HL-60 (cell line): ENCODE results near the gene TTC9.

Experiments
- DNase-seq, 2 experiments: peaks; one replicate each; pipeline ENCODE4 v3.0.0-alpha.2; 2010 to 2020; ENCODE audit warnings: low read depth in 1 of 2, low spot score in 1 of 2
- H3K27ac ChIP-seq: fragments of 250-450 bp; sonication (Bioruptor Pico); replicated peaks from 2 replicates; pipeline ENCODE4 v1.5.1; 2020; ENCODE audit warnings: mild to moderate bottlenecking, moderate library complexity
- H3K27me3 ChIP-seq: fragments of 250-450 bp; sonication (Bioruptor Pico); 2 replicates; pipeline ENCODE4 v1.5.1; 2021; ENCODE audit warnings: mild to moderate bottlenecking, moderate library complexity; ENCODE audit not compliant: insufficient read depth, poor library complexity, severe bottlenecking
- H3K4me3 ChIP-seq: replicated peaks from 2 replicates; pipeline ENCODE4 v1.5.1; 2011; ENCODE audit warnings: mild to moderate bottlenecking, control low read depth, low read length; ENCODE audit not compliant: insufficient read depth
- GABPA ChIP-seq: IDR thresholded peaks from 2 replicates; pipeline ENCODE4 v1.6.1; 2012; ENCODE audit warnings: low read depth
- POLR2AphosphoS5 ChIP-seq: IDR thresholded peaks from 2 replicates; pipeline ENCODE4 v1.6.1; 2012; ENCODE audit warnings: low read depth
- SPI1 ChIP-seq: IDR thresholded peaks from 2 replicates; pipeline ENCODE4 v1.6.1; 2012; ENCODE audit warnings: low read depth, mild to moderate bottlenecking, borderline replicate concordance
- long read RNA-seq: library from polyadenylated mRNA; unstranded; transcript quantifications from one replicate; pipeline ENCODE4 v2.0.0, GENCODE V29; 2020
- TF ChIP-seq, protein P1 (sequence below): IDR thresholded peaks from one replicate; pipeline ENCODE4 v1.5.1; 2011; ENCODE audit warnings: low read length, control low read depth, inconsistent platforms; ENCODE audit not compliant: insufficient read depth
- TF ChIP-seq, protein P2 (sequence below): IDR thresholded peaks from 2 replicates; pipeline ENCODE4 v1.6.1; 2012; ENCODE audit warnings: low read depth; ENCODE audit not compliant: insufficient replicate concordance

TTC9 gene
- long read RNA-seq, partial matches to known transcripts: 0 of 2 reads
- long read RNA-seq, other reads (novel, unspliced or antisense): 2 of 2 reads

DNA sequence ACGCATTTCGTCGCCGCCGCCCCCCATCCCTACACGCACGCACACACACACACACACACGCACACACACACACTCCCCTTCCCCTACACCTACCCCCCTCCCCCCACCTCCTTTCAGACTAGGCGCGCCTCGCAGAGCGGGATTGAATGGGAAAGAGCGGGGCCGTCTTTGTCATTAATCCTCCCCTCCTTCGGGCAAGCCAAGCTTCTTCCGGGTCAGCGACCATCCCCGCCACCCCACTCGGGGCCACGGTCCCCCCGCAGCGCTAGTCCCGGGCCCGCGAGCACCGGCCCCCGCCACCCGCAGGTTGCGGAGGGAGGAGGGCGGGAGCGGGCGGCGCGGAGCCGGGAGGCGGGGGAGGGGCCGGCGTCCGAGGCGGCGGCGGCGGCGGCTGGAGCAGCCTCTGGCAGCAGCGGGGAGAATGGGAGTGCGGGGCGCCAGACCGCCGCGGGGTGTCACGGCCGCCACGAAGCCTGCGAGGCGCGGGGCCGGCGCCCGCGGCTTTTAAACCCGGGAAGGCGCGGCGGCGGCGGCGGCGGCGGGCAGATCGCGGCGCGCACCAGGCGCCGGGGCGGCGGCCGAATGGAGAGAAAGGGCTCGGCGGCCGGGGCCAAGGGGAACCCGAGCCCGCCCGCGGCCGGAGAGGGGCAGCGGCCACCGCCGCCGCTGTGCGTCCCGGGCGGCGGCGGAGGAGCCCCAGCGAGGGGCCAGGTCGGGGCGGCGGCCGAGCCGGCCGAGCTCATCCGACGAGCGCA is at the start of gene TTC9:
Gene TTC9 (plus strand): TSS at position 369 of the 755 bp plus-strand sequence. CDS start 214 bp downstream, at position 583.
- H3K27ac ChIP-seq: no peak within 1 kb of the TSS
- H3K27me3 ChIP-seq: no peaks in the 10 kb centered on the region

DNA sequence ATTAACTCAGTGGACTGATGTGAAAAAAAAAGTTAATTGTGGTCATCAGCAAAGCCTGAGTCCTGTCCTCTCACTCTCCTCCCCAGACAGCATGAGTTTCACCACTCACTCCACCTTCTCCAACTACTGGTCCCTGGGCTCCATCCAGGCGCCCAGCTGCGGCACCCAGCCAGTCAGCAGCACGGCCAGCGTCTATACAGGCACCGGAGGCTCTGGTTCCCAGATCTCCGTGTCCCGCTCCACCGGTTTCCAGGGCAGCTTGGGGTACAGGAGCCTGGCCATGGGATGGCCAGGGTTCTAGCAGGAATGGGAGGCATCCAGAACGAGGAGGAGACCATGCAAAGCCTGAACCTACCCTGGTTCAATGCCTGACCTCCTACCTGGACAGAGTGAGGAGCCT is 47.3 kb upstream of the TTC9 start:
- no peak for TF ChIP-seq SPI1

More for the DNA sequence above, at the start of gene TTC9:
- DNase-seq: no peak
- H3K4me3 ChIP-seq: peak within 1 kb of the TSS; percentile 52
- TF ChIP-seq, protein P1, sequence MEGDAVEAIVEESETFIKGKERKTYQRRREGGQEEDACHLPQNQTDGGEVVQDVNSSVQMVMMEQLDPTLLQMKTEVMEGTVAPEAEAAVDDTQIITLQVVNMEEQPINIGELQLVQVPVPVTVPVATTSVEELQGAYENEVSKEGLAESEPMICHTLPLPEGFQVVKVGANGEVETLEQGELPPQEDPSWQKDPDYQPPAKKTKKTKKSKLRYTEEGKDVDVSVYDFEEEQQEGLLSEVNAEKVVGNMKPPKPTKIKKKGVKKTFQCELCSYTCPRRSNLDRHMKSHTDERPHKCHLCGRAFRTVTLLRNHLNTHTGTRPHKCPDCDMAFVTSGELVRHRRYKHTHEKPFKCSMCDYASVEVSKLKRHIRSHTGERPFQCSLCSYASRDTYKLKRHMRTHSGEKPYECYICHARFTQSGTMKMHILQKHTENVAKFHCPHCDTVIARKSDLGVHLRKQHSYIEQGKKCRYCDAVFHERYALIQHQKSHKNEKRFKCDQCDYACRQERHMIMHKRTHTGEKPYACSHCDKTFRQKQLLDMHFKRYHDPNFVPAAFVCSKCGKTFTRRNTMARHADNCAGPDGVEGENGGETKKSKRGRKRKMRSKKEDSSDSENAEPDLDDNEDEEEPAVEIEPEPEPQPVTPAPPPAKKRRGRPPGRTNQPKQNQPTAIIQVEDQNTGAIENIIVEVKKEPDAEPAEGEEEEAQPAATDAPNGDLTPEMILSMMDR: no peak
- no peak for TF ChIP-seq GABPA
- TF ChIP-seq, protein P2, sequence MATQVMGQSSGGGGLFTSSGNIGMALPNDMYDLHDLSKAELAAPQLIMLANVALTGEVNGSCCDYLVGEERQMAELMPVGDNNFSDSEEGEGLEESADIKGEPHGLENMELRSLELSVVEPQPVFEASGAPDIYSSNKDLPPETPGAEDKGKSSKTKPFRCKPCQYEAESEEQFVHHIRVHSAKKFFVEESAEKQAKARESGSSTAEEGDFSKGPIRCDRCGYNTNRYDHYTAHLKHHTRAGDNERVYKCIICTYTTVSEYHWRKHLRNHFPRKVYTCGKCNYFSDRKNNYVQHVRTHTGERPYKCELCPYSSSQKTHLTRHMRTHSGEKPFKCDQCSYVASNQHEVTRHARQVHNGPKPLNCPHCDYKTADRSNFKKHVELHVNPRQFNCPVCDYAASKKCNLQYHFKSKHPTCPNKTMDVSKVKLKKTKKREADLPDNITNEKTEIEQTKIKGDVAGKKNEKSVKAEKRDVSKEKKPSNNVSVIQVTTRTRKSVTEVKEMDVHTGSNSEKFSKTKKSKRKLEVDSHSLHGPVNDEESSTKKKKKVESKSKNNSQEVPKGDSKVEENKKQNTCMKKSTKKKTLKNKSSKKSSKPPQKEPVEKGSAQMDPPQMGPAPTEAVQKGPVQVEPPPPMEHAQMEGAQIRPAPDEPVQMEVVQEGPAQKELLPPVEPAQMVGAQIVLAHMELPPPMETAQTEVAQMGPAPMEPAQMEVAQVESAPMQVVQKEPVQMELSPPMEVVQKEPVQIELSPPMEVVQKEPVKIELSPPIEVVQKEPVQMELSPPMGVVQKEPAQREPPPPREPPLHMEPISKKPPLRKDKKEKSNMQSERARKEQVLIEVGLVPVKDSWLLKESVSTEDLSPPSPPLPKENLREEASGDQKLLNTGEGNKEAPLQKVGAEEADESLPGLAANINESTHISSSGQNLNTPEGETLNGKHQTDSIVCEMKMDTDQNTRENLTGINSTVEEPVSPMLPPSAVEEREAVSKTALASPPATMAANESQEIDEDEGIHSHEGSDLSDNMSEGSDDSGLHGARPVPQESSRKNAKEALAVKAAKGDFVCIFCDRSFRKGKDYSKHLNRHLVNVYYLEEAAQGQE: no peak
- TF ChIP-seq POLR2AphosphoS5: no peak
- TF ChIP-seq SPI1: no peak

DNA sequence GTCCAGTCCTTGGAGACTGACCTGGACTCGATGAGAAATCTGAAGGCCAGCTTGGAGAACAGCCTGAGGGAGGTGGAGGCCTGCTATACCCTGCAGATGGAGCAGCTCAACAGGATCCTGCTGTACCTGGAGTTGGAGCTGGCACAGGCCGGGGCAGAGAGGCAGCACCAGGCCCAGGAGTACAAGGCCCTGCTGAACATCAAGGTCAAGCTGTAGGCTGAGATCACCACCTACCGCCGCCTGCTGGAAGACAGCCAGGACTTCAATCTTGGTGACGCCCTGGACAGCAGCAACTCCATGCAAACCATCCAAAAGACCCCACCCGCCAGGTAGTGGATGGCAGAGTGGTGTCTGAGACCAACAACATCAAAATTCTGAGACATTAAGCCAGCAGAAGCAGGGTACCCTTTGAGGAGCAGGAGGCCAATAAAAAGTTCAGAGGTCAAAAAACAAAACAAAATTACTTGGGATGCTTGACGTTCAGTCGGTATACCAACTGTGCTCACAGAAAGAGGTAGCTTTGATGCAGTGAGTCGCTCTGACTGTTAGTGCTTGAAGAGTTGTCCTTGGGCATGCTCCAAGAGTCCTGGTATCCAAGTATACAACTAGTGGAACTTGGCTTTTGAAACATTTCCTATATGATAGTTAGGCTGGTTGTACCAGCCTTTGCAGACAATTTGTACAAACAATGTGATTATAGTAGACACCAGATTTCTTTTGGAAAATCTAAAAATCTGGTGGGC is 46.1 kb upstream of the TTC9 start:
- H3K27ac ChIP-seq: no peak overlapping the region
- no peak for DNase-seq
- no peak for TF ChIP-seq GABPA

More for the DNA sequence above, 47.3 kb upstream of the TTC9 start:
- DNase-seq: no peak
- Histone ChIP-seq H3K4me3 (no peak overlapping the region), H3K27ac (no peak overlapping the region), H3K27me3 (no peaks in the 10 kb centered on the region)

DNA sequence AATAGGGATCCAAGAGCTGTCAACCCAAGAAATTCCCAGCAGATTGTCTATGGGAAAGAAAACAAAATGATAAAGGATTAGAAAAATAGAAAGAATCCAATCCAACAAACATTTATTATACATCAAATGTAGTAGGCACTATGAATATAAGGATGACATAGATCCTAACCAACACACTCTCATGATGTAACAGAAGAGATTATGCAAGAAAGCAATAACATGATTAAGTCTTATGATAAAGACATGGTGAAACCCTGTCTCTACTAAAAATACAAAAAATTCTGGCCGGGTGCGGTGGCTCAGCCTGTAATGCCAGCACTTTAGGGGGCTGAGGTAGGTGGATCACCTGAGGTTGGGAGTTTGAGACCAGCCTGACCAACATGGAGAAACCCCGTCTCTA is 44.0 kb upstream of the TTC9 start:
- Histone ChIP-seq H3K27ac (no peak overlapping the region), H3K27me3 (no peaks in the 10 kb centered on the region), H3K4me3 (no peak overlapping the region)
- TF ChIP-seq, protein P2: no peak
- TF ChIP-seq, protein P1: no peak
- no peak for TF ChIP-seq SPI1
- no peak for TF ChIP-seq POLR2AphosphoS5
- TF ChIP-seq GABPA: no peak
- DNase-seq: no peak

More for the DNA sequence above, 46.1 kb upstream of the TTC9 start:
- Histone ChIP-seq H3K27me3 (no peaks in the 10 kb centered on the region), H3K4me3 (no peak overlapping the region)
